ENCODE data around the gene SMYD3.
"Not testable (repeated sequence)": the region's sequence is repeated elsewhere in the genome, so short reads cannot be mapped to it uniquely, and the experiment has no call there.

Gene SMYD3

DNA sequence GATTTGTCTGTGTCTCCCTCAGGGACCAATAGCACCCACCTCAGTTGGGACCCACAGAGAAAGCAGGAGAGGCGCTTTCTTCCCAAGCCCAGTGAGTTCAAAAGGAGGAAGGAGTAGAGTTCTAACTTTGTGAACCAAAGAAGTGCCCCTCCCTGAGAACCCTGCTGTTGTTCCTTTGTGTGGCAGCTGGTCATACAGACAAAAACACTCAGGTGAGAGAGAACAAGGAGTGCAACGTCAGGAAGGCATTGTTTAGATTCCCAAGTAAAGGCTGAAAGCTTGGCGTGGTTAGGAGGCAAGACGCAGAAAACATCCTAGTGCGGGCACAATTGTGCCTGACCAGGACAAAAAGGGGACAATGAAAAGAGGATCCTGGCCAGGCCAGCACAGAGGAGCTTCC is 697.7 kb downstream of the SMYD3 start:
- peak; percentile 65 for DNase-seq

DNA sequence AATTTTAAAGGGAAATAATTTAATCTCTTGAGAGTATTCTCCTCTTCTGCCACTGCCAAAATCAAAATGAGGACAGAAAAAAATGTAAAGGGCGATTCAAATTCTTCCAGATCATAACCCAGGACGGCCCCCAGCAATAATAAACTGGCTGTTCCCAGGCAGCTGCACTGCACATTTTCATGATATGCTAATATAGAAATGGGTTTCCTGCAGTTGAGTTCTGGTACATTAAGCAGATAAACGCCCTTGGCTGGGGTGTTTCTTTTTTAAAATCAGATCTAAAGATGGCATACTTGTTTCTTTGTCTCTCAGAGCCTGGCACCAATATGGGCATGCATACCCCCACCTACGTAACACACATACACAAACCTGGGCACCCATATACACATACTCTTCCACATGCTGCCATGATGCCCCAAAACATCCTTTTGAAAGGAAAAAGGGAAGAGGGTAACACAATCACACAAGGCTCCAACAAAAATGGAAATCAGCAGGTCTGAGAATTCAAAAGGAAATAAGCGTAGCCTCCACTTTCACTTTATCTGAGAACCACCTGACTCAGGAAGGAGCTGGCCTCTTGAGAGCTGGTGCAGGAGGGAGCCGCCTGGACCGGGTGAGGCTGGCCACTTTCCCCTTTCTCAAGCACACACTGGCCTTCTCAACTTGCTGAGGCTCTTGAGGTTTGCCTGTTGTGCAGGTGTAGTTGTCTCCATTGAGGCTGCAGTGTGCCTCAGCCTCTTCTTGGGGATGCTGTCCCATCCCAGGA is 698.9 kb downstream of the SMYD3 start:
- peak; percentile 30 for DNase-seq

DNA sequence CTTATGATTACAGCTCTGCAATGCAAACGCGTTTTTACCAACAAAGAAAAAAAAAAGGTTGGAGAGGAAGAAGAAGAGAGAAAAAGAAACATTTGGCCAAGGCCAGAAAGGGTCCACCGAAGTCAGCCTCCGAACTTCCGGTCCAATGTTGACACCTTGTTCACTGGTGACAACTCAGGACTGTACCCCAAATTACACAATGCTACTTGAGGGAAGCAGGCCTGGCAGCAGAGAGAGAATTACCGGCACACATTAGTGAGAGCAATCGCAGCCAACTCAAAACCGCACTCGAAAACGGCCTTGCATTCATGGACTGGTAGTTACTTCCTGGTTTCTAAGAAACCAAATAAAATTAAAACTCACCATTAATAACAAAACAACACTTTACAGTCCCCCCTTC is 699.8 kb downstream of the SMYD3 start:
- DNase-seq: peak; percentile 29

GRCh38 chr1:245805532-245805931 is 701.5 kb downstream of the SMYD3 start:
- peak; percentile 25 for DNase-seq

GRCh38 chr1:245804696-245805095 is 702.4 kb downstream of the SMYD3 start:
- no peak for DNase-seq

- DNase-seq: no peak
These were observed 703.4 kb downstream of the SMYD3 start for GRCh38 chr1:245803666-245804037.

DNA sequence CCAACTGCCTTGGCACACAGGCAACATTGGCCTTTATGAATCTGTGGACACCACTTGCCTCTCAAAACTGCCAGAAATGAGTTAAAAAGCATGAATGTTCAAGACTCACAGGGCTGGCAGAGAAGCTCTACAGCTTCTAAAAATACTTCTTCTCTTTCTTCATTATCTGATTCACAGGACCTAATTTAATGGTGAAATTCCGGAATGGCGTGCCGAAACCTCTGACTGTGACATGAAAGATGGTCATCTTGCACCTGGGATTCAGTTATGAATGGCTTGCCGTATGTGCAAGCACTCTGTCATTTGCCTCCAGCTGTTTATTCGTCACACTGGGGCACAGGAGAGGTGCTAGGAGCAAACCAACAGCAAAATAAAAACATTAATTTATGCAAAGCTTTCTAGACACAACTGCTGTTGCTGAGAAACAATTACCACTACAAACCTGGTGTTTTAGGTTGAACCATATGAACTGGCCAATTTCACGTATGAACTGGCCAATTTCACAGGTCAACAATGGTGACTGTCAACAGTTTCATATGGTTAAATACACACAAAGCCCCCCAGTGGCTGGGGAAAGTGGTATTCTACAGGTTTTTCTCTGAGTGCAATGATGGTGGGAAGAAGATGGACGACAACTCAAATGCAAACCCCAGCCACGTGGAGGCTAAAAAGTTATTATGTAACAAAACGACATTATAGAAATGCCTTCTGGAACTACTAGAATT is 704.0 kb downstream of the SMYD3 start:
- no peak for DNase-seq

DNA sequence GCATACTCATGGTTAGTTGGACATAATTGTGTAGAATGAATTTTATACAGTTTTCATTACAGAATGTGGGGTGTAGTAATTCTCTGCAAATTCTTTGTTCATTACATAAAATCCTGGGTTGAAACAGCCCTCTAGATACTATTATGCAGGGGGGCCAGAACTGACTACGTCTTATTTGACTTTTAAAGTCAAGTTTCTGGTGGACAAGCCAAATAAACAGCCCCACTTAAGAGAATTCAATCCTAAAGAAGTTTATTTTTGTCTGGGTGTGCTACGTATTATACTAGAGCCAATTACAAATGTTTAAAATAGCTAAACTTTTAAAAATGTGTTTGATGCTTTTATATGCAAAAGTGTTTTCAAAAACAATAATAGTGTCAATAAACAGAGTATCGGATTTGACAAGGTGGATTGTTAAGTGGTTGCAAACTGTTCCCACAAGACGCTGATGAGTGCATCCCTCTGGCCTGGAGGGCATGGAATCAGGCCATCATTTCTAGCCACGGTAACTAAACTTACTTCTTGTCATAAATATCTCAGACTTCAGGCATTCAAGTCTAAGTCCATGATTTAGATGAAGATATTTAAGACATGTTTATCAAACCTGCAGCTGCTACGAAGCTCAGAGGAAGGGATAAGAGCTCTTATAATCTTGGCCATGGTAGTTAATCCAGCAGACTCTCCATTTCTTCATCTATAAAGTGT is 706.0 kb downstream of the SMYD3 start:
- no peak for DNase-seq

GRCh38 chr1:245798349-245798711 is 708.7 kb downstream of the SMYD3 start:
- no peak for DNase-seq

GRCh38 chr1:245797592-245798348 is 709.3 kb downstream of the SMYD3 start:
- no peak for DNase-seq

DNA sequence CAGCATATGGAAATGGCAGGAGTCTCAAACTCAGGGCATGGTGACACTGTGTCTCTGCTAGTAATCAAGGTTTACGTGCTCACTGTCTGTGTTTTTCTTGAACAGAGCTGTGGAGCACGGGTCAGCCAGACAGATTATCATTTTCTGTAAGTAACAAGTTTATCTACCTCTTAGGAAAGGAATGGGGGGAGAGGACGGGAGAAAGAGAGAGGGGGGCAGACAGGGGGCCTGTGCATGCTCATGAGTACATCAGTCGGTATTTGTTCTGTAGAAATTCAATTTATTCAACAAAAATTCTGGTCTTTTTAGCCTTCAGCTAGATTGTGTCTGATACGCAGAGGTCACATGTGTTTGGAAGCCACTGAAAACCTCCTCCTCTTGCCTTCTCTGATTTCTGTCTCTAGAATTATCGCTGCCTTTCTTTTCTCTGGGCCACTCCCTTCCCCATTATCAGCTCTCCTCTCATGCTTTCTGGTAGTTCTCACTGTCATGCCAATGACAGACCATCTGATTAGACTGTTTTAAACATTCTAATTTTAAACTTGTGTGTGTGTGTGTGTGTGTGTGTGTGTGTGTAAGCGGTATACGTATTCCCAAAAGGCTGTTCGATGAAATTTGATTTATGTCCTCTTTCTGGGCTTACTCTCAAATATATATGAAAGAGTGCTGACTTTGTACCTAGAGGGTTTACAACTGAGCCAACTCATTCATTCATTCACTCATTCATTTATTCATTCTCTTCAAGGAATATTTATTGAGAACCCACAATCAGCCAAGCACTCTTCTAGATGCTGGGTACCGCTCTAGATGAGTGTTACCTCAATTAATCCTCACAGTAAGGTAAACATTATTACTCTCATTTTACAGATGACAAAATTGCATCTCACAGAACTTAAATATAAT is 715.4 kb downstream of the SMYD3 start:
- DNase-seq: no peak

DNA sequence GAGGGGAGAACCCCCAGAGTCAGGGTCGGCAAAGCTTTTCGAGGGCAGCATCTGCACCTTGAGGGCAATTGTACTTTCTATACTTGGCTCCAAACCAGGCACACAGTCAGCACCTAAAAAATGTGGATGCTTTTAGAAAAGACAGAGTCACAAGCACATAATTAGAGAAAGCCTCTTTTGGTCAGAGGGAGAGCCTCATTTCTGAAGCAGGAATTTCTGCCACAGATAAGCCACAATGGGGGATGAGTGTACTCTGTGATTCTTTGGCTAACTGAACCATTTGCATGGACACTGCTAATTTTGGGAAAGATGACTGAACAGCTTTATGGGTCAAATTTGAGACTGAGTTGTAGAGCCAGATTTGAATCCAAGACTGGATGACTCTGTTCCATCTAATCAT is 716.6 kb downstream of the SMYD3 start:
- DNase-seq: no peak

GRCh38 chr1:245788886-245789285 is 718.2 kb downstream of the SMYD3 start:
- no peak for DNase-seq

- no peak for DNase-seq
These were observed 718.8 kb downstream of the SMYD3 start for GRCh38 chr1:245788269-245788668.

DNA sequence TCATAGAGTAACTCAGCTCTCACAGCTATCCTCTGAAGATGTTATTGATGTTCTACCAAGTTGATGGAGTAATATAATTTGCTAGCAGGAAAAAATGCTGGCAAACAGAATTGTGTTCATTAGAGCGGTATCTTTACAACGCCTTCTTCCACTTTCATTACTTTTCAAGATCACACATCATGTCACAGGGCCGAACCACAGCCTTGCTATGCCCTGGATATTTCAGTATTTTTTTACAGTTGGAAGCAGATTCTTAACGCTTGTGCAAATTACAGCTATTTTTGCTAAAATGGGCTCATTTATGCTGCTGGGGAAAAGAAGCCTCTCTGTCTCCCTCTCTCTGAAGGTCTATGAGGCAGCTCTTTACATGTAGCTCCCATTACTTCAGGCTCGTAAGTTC is 720.1 kb downstream of the SMYD3 start:
- DNase-seq: no peak

- DNase-seq: no peak
These were observed 727.0 kb downstream of the SMYD3 start for GRCh38 chr1:245779797-245780755.

- DNase-seq: no peak
These were observed 729.3 kb downstream of the SMYD3 start for GRCh38 chr1:245777752-245778151.

DNA sequence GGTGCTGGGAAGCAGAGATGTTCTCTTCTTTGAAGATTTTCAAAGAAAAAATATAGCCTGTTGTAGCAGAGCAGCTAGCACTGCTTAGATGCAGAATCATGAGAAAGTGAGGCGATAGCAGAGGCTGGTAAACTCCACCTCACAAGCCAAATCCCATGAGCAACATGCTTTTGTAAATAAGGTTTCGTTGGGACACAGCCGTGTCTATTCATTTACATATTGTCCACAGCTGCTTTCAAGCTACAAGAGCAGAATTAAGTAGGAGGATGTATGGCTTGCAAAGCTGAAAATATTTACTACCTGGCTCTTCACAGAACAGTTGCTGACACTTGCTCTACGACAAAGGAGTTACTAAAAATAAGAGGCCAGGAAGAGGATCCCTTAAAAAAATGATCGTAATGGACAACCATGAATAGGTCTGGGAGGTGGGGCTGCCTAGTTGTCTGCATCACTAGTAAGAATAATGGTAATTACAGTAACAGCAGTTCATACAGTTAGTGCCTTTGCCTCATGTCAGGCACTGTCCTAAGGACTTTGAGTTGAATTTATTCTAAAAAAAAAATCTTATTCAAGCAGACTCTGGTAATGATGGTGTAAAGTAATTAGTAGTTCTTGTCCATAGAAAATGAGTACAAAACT is 730.3 kb downstream of the SMYD3 start:
- DNase-seq: no peak

DNA sequence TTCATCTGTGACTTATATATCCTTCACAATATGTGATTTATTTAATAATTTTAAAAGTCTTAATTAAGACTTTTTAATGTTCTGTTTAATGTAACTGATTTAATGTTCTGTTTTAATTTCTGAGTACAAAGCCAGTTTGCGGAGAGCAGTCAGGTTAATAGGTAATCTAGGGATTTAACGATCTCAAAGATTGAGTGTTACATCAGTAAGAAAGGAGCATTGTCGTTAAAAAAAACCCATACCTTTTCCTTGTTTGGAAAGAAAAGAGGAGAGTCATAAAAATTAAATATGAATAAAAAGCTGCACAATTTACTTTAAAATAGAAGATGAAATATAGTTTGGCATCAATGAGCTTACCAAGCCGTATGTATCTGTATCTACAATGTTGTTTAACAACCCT is 730.9 kb downstream of the SMYD3 start:
- no peak for DNase-seq

GRCh38 chr1:245774931-245775330 is 732.1 kb downstream of the SMYD3 start:
- not testable (repeated sequence) for DNase-seq

All from NCI-H1694 treated with DMSO at 0.1 percent for 48 hours (cell line).